WTC11 (cell line): ENCODE data around the gene UBE2H. TPM values are rescaled to one million over a fixed set of nuclear protein-coding genes. Genes with fewer than 3 reads are reported as not detected.
"Not testable (repeated sequence)": the region's sequence is repeated elsewhere in the genome, so short reads cannot be mapped to it uniquely, and the experiment has no call there.

Experiments used
- ATAC-seq: fragments of 200-7000 bp; cut with Tn5 transposase; 2 replicates; pipeline ENCODE4 v1.10.0; 2021; ENCODE audit warnings: mild to moderate bottlenecking, moderate library complexity
- CTCF ChIA-PET: fragments of 300-600 bp; sonication (Branson Sonifier 250); formaldehyde crosslinking; loops from one replicate; lab custom pipeline; 2021; ENCODE audit warnings: antibody characterized with exemption; lab: Charles Lee
- POLR2A ChIA-PET: fragments of 350-600 bp; sonication (Branson Sonifier 250); formaldehyde crosslinking; loops from one replicate; lab custom pipeline; 2021; ENCODE audit warnings: antibody characterized with exemption; lab: Charles Lee
- DNase-seq: peaks from one replicate; pipeline ENCODE4 v3.0.0; 2021; ENCODE audit warnings: low spot score
- H3K27ac Mint-ChIP-seq: 2 replicates; pipeline ENCODE4 v1.8.0; 2021; ENCODE audit warnings: mixed read lengths
- H3K27me3 Mint-ChIP-seq: 2 replicates; pipeline ENCODE4 v1.8.0; 2021; ENCODE audit warnings: low read depth, mild to moderate bottlenecking, moderate library complexity, mixed read lengths
- H3K36me3 Mint-ChIP-seq: 2 replicates; pipeline ENCODE4 v1.8.0; 2021; ENCODE audit warnings: mixed read lengths
- H3K4me1 Mint-ChIP-seq: 2 replicates; pipeline ENCODE4 v1.8.0; 2022; ENCODE audit warnings: mixed read lengths
- H3K4me3 Mint-ChIP-seq: 2 replicates; pipeline ENCODE4 v1.8.0; 2021; ENCODE audit warnings: mild to moderate bottlenecking, moderate library complexity, mixed read lengths
- H3K9me3 Mint-ChIP-seq: 2 replicates; pipeline ENCODE4 v1.8.0; 2021; ENCODE audit warnings: mixed read lengths
- ATF3 ChIP-seq: sonication (generic); formaldehyde crosslinking; conservative IDR thresholded peaks from 2 replicates; pipeline ENCODE4 v1.8.1; 2022; ENCODE audit warnings: mild to moderate bottlenecking, missing genetic modification reagents
- CBFB ChIP-seq: sonication (generic); formaldehyde crosslinking; IDR thresholded peaks from 2 replicates; pipeline ENCODE4 v1.8.1; 2022; ENCODE audit warnings: mild to moderate bottlenecking, low read depth, missing genetic modification reagents
- CDX4 ChIP-seq: fragments of 250-450 bp; sonication (Bioruptor Pico); IDR thresholded peaks from 2 replicates; pipeline ENCODE4 v1.9.0; 2021; ENCODE audit warnings: moderate library complexity, mild to moderate bottlenecking, inconsistent platforms, borderline replicate concordance
- CREB1 ChIP-seq: sonication (generic); formaldehyde crosslinking; IDR thresholded peaks from 2 replicates; pipeline ENCODE4 v1.8.0; 2023; ENCODE audit warnings: mild to moderate bottlenecking, missing genetic modification reagents
- ELF4 ChIP-seq: sonication (generic); formaldehyde crosslinking; IDR thresholded peaks from 2 replicates; pipeline ENCODE4 v1.8.1; 2022; ENCODE audit warnings: low read depth, mild to moderate bottlenecking, moderate library complexity, missing genetic modification reagents
- FOXP1 ChIP-seq: sonication (generic); formaldehyde crosslinking; IDR thresholded peaks from 2 replicates; pipeline ENCODE4 v1.8.0; 2022; ENCODE audit warnings: missing genetic modification reagents, mild to moderate bottlenecking, moderate library complexity, borderline replicate concordance
- GRHL2 ChIP-seq: fragments of 250-450 bp; sonication (Bioruptor Pico); IDR thresholded peaks from 2 replicates; pipeline ENCODE4 v1.8.0; 2022; ENCODE audit warnings: mild to moderate bottlenecking, moderate library complexity; ENCODE audit not compliant: insufficient replicate concordance, severe bottlenecking
- OVOL2 ChIP-seq: fragments of 250-450 bp; sonication (Bioruptor Pico); IDR thresholded peaks from 2 replicates; pipeline ENCODE4 v1.9.0; 2021; ENCODE audit warnings: mild to moderate bottlenecking, borderline replicate concordance
- SMAD3 ChIP-seq: sonication (generic); formaldehyde crosslinking; IDR thresholded peaks from 2 replicates; pipeline ENCODE4 v1.8.0; 2022; ENCODE audit warnings: missing genetic modification reagents, mild to moderate bottlenecking, borderline replicate concordance
- SOX15 ChIP-seq: fragments of 250-450 bp; sonication (Bioruptor Pico); IDR thresholded peaks from 2 replicates; pipeline ENCODE4 v1.9.0; 2021; ENCODE audit warnings: mild to moderate bottlenecking
- TP53 ChIP-seq: sonication (generic); formaldehyde crosslinking; IDR thresholded peaks from 2 replicates; pipeline ENCODE4 v1.8.1; 2023; ENCODE audit warnings: mild to moderate bottlenecking, missing genetic modification reagents
- ZMAT4 ChIP-seq: fragments of 250-450 bp; sonication (Bioruptor Pico); IDR thresholded peaks from 2 replicates; pipeline ENCODE4 v1.9.0; 2021; ENCODE audit warnings: mild to moderate bottlenecking
- ZNF138 ChIP-seq: sonication (generic); formaldehyde crosslinking; conservative IDR thresholded peaks from 2 replicates; pipeline ENCODE4 v1.8.1; 2022; ENCODE audit warnings: mild to moderate bottlenecking, moderate library complexity, missing genetic modification reagents
- ZNF219 ChIP-seq: sonication (generic); formaldehyde crosslinking; IDR thresholded peaks from 2 replicates; pipeline ENCODE4 v1.8.0; 2023; ENCODE audit warnings: missing genetic modification reagents, mild to moderate bottlenecking, borderline replicate concordance
- ZNF263 ChIP-seq: sonication (generic); formaldehyde crosslinking; IDR thresholded peaks from 2 replicates; pipeline ENCODE4 v1.8.1; 2022; ENCODE audit warnings: low read depth, mild to moderate bottlenecking, moderate library complexity, missing genetic modification reagents
- ZNF416 ChIP-seq: fragments of 250-450 bp; sonication (Bioruptor Pico); IDR thresholded peaks from 2 replicates; pipeline ENCODE4 v1.9.0; 2021; ENCODE audit warnings: mild to moderate bottlenecking, inconsistent platforms
- ZNF423 ChIP-seq: fragments of 250-450 bp; sonication (Bioruptor Pico); IDR thresholded peaks from 2 replicates; pipeline ENCODE4 v2.1.2; 2022; ENCODE audit warnings: mild to moderate bottlenecking, moderate library complexity
- ZNF425 ChIP-seq: fragments of 250-450 bp; sonication (Bioruptor Pico); conservative IDR thresholded peaks from 2 replicates; pipeline ENCODE4 v1.9.0; 2021; ENCODE audit warnings: mild to moderate bottlenecking
- ZNF512 ChIP-seq: sonication (generic); formaldehyde crosslinking; IDR thresholded peaks from 2 replicates; pipeline ENCODE4 v1.8.1; 2022; ENCODE audit warnings: missing genetic modification reagents, borderline replicate concordance
- ZSCAN18 ChIP-seq: fragments of 250-450 bp; sonication (Bioruptor Pico); IDR thresholded peaks from 2 replicates; pipeline ENCODE4 v2.1.2; 2022; ENCODE audit warnings: mild to moderate bottlenecking, moderate library complexity
- total RNA-seq: library from RNA; stranded (reverse); gene quantifications from 3 replicates; pipeline ENCODE4 v1.2.3, GENCODE V29; 2021
- TF ChIP-seq, protein P1 (sequence below): sonication (generic); formaldehyde crosslinking; IDR thresholded peaks from 2 replicates; pipeline ENCODE4 v1.8.0; 2022; ENCODE audit warnings: missing genetic modification reagents

Gene UBE2H
- total RNA-seq, 1 experiment from 2014 or later = 55.0 TPM

DNA sequence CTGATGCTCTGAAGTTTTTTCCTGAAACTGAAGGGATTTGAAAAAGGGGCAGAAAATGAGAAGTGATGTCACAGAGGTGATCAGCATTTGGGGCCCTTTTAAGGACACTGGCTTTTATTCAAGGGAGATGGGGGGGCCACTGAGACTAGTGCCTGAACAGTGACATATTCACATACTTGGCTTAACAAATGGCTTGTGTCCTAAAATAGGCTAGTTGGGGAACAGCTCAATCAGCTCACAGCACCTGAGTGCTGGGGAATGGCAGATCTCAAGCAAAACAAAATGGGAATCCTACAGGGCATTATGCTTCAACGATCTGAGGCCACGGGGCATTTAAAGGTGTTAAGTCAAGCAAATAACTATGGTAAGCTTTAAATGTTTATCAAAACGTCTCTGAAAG lies 90.1 kb downstream of the UBE2H start:
- ChIA-PET POLR2A (no interaction called here), CTCF (interaction anchor here (0.6 to 1.1 kb wide), 4 partner anchors 33 to 255 kb away, joined by 3 to 10 read pairs (median 4); no protein-coding TSS in a partner anchor)
- Mint-ChIP-seq H3K27me3 (no peaks in the 10 kb centered on the region), H3K27ac (peak overlapping the region; percentile 83), H3K36me3 (peaks cover 1% of the 10 kb centered on the region), H3K4me1 (peaks cover 64% of the 10 kb centered on the region), H3K9me3 (peaks cover 1% of the 10 kb centered on the region; the same call in 1 of the 2 replicates), H3K4me3 (no peak overlapping the region)
- TF ChIP-seq ZNF263 (CRISPR knock-in tag) (no peak), ZNF512 (CRISPR knock-in tag) (no peak), ZNF416 (CRISPR knock-in tag) (no peak), ELF4 (no peak)
- ATAC-seq (peak; percentile 64), DNase-seq (no peak)

- CTCF ChIA-PET, DNase-seq, ATAC-seq: not testable (repeated sequence)
These were observed 92.0 kb downstream of the UBE2H start for GRCh38 chr7:129860784-129861183.

GRCh38 chr7:129859183-129859582 lies 93.6 kb downstream of the UBE2H start:
- ATAC-seq = no peak

More at GRCh38 chr7:129860784-129861183, 92.0 kb downstream of the UBE2H start:
- H3K36me3 Mint-ChIP-seq, H3K4me3 Mint-ChIP-seq, H3K9me3 Mint-ChIP-seq, H3K27me3 Mint-ChIP-seq, H3K27ac Mint-ChIP-seq, POLR2A ChIA-PET: not testable (repeated sequence)
- peaks cover 71% of the 10 kb centered on the region for H3K4me1 Mint-ChIP-seq

More at GRCh38 chr7:129859183-129859582, 93.6 kb downstream of the UBE2H start:
- H3K4me3 Mint-ChIP-seq = no peak overlapping the region
- ChIA-PET CTCF (no interaction called here), POLR2A (no interaction called here)
- 0 out of 2 replicates have a peak, but pooled peaks cover 3% of the 10 kb centered on the region for H3K36me3 Mint-ChIP-seq
- peak overlapping the region; percentile 20; the same call in 1 of the 2 replicates for H3K27ac Mint-ChIP-seq
- DNase-seq = no peak
- TF ChIP-seq ZSCAN18 (CRISPR knock-in tag) (no peak), ATF3 (CRISPR knock-in tag) (no peak), ZMAT4 (no peak), ZNF416 (CRISPR knock-in tag) (no peak), SMAD3 (no peak), FOXP1 (no peak), CDX4 (CRISPR knock-in tag) (no peak), TP53 (CRISPR knock-in tag) (no peak), SOX15 (no peak), GRHL2 (CRISPR knock-in tag) (no peak), ZNF425 (CRISPR knock-in tag) (no peak), CBFB (CRISPR knock-in tag) (no peak), CREB1 (CRISPR knock-in tag) (no peak), OVOL2 (CRISPR knock-in tag) (no peak), ZNF138 (CRISPR knock-in tag) (no peak), ZNF423 (CRISPR knock-in tag) (no peak), ZNF219 (CRISPR knock-in tag) (no peak)
- TF ChIP-seq, protein P1, sequence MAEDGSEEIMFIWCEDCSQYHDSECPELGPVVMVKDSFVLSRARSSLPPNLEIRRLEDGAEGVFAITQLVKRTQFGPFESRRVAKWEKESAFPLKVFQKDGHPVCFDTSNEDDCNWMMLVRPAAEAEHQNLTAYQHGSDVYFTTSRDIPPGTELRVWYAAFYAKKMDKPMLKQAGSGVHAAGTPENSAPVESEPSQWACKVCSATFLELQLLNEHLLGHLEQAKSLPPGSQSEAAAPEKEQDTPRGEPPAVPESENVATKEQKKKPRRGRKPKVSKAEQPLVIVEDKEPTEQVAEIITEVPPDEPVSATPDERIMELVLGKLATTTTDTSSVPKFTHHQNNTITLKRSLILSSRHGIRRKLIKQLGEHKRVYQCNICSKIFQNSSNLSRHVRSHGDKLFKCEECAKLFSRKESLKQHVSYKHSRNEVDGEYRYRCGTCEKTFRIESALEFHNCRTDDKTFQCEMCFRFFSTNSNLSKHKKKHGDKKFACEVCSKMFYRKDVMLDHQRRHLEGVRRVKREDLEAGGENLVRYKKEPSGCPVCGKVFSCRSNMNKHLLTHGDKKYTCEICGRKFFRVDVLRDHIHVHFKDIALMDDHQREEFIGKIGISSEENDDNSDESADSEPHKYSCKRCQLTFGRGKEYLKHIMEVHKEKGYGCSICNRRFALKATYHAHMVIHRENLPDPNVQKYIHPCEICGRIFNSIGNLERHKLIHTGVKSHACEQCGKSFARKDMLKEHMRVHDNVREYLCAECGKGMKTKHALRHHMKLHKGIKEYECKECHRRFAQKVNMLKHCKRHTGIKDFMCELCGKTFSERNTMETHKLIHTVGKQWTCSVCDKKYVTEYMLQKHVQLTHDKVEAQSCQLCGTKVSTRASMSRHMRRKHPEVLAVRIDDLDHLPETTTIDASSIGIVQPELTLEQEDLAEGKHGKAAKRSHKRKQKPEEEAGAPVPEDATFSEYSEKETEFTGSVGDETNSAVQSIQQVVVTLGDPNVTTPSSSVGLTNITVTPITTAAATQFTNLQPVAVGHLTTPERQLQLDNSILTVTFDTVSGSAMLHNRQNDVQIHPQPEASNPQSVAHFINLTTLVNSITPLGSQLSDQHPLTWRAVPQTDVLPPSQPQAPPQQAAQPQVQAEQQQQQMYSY (CRISPR knock-in tag) = no peak
- H3K4me1 Mint-ChIP-seq = peaks cover 72% of the 10 kb centered on the region
- no peaks in the 10 kb centered on the region for H3K9me3 Mint-ChIP-seq
- no peaks in the 10 kb centered on the region for H3K27me3 Mint-ChIP-seq
